ENCODE measurements around the gene TMEM53.
A peak's percentile ranks its signal among the peaks of the same experiment; 100 is the strongest.
"Not testable (repeated sequence)": the region's sequence is repeated elsewhere in the genome, so short reads cannot be mapped to it uniquely, and the experiment has no call there.

The TMEM53 gene

DNA sequence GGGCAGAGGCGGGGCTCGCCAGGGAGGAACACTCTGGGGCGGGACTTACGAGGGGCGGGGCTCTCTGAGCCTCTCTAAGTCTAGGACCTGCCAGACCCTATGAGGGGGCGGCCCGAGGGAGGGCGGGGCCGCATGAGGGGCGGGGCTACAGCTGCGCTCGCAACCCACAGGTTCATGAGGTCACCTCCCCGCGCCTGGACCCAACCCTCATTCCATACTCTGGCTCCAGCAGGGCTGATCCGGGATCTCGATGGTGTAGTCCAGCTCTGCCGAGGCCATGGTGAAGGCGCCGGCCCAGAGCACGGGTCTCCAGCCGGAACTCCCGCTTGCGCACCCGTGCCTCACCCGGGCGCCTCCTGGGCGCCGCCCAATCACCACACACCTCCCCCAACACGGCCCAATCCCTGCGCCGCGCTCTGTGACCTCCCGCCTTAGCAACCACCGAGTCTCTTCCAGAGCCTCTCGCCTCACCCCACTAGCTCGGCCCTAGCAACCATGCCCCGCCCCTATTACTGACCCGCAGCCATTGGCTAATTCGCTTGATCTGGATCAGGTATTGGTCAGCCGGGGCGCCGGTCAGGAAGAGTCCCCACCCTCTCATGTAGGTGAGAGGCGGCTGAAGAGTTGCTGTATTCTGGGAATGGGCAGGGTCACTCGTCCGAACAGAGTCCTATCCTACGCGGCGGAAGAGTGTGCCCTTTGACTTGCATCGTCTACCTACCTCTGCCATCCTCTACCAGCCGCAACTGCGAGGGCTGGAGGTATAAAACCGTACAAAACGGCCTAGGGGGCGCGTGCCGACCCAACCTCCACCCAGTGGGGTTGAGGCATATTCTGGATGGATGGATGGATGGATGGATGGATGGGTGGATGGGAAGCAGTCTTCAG, at the start of gene TMEM53, which contains the start of gene ARMH1:
Gene TMEM53, minus strand, starts transcription at position 369 of the 888 bp plus-strand sequence. Its CDS starts 90 bp downstream, at position 279.
Gene ARMH1, plus strand, starts transcription at position 602 of the 888 bp plus-strand sequence. CDS start 14,984 bp downstream, outside the sequence.
- FAIRE-seq: no peak

DNA sequence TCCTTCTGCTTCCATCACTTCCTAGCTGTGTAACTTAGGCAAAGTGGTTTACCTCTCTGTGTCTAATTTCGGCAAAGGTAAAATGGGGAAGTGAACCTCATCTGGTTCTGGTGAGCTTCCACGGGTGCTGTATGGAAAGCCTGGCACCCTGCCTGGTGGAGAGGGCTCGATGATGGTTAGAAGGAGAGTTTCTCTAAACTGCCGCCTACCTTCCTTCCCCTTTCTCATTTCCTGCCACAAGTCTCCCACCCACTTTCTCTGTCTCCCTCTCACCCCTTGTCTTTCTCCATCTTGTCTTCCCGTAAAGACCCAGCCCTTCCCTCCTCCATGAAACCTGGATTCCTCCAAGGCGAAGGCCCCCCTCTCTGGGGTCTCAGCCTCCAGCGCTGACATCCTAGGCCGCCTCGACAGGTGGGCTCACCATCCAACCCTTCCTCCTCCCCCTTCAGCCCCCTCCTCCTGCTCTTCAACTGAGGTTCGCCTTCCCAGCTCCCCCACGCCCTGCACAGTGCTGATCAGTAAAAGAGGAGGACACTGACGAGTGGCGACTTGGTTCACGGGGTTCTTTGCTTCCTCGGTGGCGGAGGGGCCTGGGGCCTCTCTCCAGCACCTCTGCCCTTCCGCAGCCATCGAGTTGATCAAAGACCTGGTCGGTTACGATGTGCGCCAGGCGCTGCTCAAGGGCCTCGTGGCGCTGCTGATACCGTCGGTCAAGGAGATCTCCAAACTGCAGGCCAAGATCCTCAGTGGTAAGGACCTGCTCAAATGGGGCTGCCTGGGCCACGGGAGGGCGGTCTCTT, 49.4 kb upstream of the TMEM53 start:
- no peak for FAIRE-seq

DNA sequence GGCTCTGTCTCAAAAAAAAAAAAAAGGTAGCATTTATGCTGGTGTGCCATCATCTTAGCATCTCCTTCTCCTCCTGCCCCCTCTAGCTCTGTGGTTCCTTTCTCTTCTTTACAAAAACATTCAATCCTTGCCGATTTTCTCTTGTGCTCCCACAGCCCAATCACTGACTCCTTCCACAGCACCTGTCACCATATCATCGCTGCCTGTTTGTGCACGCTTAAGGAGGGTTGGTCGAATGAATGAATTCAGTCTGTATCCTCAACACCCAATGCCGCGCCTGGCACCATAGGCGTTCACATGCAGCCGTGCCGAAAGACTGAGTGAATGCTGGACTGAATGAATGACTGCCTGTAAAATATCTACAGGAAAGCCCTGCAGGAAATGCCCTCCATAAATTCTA, 48.8 kb upstream of the TMEM53 start:
- FAIRE-seq: no peak

DNA sequence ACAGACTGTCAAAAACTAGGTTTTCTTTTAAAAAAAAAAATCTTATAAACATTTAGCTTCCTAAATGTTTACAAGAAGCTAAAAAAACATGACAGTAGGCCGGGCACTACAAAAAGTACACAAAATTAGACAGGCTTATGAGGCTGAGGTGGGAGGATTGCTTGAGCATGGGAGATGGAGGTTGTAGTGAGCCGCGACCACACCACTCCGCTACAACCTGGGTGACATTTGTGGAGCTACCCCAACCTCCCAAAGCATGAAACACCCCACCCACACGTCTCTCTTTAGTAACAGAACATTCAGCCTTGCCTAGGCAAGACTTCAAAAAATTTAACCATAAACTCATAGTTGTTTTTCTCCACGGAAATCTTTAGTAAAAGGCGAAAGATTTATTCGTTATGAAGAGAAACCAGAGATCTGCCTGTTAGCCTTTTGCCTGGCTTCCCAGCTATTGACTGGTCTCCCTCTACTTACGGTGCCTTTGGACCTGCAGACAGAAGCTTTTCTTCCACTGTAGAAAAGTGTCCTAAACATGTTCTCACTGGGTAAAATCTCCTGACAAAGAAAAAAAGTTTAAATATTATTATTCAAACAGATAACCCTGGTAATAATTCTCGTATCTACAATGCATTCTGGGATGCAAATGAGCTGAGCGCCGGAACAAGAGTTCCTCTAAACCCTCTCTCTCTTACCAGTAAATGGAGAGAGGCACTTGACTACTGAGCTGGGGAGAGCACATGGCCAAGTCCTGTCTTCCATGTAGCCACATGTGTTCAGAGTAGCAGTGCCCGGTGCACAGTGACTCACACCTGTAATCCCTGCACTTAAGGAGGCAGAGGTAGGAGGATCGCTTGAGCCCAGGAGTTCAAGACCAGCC, 47.4 kb upstream of the TMEM53 start:
- FAIRE-seq: no peak

DNA sequence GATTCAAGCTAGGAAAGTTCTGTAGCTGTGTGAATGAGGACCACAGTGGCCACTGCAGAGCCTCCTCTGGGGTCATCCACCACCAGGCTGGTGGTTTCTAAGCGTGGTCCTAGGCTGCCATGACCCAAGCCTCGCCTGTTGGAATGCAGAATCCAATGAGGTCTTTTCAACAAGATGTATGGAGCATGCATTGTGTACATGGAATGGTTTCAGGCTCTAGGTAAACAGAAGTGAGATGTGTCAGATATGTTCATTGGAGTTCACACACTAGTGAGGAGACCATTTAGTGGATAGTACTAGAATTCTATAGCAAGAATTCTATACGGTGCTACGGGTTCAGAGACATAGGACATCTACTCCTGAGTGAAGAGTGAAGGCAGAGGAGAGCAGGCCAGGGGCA, 46.0 kb upstream of the TMEM53 start:
- FAIRE-seq: no peak

DNA sequence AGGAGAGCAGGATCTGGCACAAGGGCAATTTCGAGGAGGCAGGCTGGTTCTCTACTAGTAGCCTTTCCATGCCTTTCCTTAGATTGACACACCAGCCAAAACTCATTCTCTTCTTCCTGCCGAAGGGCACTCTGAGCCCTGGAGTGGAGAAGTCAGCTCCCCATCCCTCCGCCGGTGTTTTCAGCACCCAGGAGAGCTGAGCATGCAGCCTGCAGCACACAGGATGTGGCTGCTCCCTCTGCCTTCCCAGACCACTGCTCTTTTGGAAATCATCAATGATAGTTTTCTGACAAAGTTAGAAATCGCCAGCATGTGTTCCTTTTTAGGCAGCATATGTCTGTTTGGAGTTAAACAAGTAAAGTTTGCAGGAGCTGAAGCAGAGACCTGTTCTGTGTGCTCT, 45.0 kb upstream of the TMEM53 start:
- FAIRE-seq: no peak

DNA sequence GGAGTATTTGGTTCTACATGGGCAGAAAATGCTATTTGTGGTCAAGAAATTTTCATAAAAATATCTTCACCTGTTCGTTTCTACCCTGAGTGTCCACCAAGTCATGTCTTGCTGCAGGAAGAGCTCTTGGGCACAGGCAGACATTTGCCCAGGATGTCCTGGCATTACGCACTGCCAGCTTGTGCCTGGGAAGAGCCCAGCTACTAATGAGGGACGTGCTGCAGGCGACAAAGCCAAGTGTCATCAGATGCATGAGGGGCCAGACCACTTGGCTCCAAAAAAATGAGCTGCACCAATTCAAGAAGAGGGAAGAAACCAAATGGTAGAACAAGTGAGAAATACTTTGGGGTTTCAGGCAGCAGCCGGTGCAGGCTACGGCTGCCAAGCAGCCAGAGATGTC, 43.8 kb upstream of the TMEM53 start:
- no peak for FAIRE-seq

DNA sequence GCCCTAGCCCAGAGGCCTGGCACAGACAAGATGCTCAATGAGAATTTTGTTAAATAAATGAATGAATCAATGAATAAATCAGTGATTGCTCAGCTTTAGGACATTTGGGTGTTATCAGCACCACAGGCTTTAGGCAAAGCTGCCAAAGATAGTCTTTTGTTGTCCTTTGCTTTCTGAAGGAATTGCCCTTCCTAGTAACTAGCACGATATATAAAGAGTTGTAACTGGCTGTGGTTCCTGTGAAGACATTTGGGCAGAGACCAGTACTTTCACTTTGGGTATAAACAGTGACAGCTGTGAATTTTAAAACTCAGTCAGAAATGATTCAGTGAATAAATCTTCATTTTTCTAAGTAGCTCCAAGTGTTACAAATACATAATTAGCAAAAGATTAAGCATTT, 43.4 kb upstream of the TMEM53 start:
- FAIRE-seq: no peak

DNA sequence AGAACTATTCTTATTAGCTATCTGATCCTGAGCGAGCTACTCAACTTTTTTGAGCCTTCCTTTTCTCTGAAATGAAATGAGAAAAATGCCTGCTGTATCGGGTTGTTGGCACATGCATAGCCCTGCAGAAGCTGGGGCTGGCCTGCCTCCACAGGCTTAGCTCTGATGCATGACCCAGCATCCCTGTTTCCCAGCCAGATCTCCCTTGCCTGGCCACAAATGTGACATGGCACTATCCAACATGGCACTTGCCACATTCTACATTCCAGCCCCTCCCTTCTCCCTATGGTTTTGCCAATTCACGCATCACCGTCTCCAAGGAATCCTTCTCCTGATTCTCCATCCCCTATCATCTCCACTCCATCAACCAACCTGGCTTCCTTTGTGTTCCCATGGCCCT, 42.9 kb upstream of the TMEM53 start:
- no peak for FAIRE-seq

DNA sequence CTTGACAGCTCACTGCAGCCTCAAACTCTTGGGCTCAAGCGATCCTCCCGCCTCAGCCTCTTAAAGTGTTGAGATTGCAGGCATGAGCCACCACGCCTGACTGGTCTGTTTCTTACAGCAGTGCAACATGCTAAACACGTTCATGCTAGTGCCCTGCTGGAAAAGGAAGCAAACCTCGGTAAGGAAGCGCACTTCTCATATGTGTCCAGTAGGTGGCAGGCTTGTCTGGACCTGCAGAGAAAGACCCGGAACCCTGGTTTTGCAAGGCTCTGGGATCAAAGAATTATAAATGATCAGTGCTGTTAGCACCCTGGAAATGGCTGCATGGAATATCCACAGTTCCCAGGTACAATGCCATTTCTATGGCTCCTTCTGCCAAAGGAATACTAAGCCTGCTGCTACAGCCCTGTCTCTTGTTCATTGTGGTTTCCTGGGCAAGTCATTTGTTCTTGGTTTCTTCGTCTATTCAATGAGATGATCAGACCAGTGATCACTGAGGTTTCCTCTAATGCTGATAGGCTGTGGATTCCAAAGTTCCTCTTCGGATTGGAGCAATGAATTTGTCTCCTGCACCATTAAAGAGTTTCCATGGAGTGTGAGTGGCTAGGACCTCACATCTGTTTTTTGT, 40.8 kb upstream of the TMEM53 start:
- peak; percentile 93 for FAIRE-seq

DNA sequence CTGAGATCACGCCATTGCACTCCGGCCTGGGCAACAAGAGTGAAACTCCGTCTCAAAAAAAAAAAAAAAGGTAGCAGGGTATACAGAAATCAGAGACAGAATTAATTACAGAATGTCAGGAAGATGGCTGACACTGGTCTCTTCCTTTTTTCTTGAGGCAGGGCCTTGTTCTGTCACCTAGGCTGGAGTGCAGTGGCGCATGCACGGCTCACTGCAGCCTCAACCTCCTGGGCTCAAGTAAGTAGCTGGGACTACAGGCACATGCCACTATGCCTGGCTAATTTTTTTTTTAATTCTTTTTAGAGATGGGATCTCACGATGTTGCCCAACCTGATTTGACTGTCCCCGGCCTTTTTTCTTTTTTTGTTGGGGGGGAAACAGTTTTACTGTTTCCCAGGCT, 40.3 kb upstream of the TMEM53 start:
- no peak for FAIRE-seq

DNA sequence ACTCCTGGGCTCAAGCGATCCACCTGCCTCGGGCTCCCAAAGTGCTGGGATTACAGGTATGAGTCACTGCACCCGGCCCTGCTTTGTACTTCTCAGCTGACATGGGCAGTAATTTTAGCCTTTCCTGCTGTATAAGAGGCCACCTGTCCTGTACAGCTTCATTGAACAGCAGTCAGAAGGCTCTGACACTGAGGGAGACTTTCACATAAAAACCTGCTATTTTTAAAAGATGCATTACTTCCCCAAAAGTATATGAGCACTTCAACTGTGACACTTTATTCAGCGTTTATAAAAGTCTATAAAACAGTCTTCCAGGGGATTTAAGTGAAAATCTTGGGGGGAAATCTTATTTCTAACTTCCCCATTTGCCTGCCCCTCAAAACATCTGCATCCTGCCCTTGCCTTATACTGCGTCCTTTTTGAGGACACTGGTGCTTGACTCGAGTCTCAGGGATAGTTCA, 39.1 kb upstream of the TMEM53 start:
- no peak for FAIRE-seq

DNA sequence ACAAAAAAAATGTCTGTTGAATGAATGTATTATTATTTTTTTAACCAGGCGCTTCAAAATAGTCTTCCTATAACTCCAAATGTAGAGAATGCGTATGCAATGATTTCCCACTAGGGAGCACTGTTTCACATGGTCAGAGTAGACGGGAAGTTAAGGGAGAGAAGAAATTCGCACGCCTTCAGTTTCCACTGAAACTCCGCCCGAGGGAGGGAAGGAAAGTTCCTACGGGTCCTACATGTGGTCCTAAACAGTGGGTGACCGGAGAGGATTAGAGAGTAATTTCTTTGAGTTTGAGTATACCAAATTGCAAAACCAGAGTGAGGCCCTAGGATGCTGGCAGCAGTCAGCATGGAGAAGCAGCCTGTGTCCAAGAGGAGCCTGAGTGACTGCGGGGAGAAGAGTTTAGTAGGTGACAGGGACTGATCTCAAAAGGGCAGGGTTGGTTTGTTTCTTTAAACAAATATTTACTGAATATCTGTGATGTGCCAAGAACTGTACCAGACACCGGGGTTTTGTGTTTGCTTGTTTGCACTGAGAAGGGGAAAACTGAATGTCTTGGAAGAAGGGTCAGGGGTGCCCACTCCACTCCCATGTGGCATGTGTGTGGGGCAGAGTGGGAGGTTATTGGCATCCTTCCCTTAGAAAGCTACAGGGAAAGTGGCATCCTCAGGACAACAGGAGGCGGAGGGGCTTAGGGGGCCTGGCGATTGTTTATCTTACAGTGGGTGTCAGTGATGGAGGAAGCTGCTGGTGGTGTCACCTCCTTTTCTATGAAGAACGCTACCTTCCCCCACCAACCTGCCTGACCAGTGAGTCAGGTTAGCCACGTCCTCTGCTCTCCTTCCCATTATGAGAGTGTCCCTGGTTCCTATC, 33.9 kb upstream of the TMEM53 start:
- FAIRE-seq: peak; percentile 60

DNA sequence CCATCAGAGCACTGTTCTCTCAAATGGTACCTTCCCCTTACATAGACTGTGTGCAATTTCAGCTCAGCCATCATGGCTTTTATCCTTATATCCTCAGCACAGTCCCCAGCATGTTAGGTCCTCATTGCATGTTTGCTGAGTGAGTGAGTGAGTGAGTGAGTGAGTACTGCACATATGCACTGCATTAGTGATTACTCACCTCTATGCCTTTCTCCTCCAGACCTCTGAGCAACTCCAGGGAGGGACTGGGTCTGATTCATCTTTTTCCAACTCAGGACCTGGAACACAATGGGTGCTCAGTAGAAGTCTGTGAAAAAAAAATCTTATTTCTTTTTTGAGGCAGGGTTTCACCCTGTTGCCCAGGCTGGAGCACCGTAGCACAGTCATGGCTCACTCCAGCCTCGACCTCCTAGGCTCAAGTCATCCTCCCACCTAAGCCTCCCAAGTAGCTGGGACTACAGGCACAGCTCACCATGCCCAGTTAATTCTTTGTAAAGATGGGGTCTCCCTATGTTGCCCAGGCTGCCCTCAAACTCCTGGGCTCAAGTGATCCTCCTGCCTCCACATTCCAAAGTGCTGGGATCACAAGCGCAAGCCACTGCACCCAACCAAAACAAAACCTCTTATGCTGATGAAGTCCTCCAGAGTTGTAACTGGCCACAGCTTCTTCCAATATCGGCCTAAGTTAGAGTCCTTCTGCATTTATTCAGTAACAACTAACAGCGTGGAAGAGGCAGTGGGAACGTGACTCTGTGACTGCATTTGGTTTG, 33.0 kb upstream of the TMEM53 start:
- no peak for FAIRE-seq

DNA sequence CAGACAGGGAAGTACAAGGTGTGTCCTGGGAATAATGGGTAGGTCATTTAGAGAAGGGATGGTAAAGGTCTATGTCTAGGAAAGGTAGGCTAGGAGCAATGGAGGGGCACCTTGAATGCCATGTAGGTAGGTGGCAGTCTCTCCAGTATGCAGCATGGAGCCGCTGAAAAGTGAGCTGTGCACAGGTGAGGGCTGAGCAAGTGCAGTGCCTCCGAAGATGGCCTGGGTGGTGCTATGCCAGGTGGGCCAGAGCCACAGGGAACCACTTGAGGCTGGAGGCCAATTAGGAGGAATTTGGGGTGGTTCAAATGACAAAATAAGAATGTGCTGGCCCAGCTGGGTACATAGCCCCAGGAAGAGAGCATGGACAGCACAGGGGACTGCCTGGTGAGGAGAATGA, 31.7 kb upstream of the TMEM53 start:
- FAIRE-seq: no peak

DNA sequence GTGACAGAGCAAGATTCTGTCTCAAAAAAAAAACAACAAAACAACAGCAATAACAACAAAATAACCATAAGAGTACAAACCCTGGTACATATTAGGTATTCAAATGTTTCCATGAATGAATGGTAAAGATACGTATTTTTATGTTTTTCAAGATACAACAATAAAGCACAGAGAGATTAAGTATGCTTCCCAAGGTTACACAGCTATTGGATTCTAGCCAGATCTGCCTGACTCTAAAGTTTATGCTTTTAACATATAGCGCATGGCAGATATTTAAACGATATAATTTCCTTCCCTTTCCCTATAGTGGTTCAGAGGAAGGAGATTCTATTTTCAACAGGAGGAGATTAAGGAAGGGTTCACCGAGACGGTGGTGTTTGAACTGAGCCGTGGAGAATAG, 31.2 kb upstream of the TMEM53 start:
- no peak for FAIRE-seq

DNA sequence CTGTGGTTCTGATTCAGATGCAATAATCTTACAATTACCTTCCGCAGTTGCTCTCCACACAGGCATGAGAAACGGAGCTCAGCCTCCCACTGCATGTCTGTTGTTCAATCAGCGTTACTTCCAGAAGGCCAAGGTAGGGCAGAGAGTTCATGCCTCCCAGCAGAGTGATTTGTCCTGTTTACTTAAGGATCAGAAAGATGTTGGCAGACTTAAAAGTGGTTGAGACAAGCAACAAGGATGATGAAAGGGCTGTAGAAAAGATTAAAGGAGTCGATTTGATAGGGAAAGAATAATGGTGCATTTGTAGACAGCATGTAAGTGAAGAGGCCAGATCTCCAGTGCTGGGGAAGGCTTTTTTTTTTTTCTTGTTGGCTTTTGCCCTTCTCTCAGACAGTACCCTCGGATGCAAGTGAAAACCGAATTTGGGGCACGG, 26.9 kb upstream of the TMEM53 start:
- no peak for FAIRE-seq

DNA sequence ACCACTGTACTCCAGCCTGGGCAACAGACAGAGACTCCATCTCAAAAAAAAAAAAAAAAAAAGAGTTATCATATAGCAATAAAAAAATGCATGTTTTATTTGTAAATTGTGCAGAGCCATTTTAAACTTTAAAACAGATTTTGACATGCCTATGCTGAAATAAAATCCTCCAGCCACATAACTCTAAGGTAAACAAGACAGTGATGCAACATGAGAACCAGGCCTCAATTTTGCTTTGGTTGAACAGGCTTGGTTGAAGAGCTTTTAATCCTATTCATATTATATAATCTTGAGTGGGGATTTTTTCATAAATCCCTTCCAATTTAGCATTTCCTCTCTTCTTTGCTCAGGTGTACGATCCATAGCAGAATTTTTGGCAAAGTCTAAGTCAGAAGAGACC, 26.3 kb upstream of the TMEM53 start:
- no peak for FAIRE-seq

DNA sequence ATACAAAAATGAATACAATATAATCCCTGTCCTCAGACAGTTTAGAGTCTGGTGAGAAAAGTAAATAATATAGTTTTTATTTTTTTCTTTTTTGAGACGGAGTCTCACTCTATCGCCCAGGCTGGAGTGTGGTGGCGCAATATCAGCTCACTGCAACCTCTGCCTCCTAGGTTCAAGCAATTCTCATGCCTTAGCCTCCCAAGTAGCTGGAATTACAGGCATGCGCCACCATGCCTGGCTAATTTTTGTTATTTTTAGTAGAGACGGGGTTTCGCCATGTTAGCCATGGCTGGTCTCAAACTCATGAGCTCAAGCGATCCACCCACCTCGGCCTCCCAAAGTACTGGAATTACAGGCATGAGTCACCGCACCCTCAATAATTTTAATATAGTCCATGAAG, 25.1 kb upstream of the TMEM53 start:
- FAIRE-seq: not testable (repeated sequence)

DNA sequence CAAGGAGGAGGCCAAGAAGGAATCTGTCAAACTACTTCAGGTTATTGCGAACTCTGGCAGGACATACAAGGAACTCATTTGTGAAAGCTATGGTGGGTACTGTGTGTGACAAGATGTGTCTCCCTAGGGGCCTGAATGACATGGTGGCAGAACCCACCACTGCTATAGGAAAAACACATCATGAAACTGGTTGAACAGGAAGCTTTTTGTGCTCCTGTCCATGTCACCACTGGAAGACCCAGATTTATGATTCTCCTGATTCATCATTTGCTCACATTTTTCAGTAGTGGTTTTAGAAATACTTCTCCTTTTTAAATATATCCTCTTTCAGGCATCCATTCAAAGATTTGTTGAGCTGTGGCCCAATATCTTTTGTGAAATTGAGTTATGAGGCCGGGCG, 23.9 kb upstream of the TMEM53 start:
- FAIRE-seq: no peak

Measured in islet of Langerhans (tissue), 1 donor.